ENCODE data around the gene NLRC5. TPM values are rescaled to one million over a fixed set of nuclear protein-coding genes. Genes with fewer than 3 reads are reported as not detected.

NLRC5 gene
- total RNA-seq, 1 experiment from 2014 or later = 1.6 TPM

- no peak for TF ChIP-seq CTCF (IDR thresholded peaks at IDR 0.05; ENCODE audit: insufficient read depth in 1 of 2, low read depth in 1 of 2, low read length in 1 of 2, severe bottlenecking in 1 of 2, unreplicated experiment in 1 of 2)
- ChIA-PET POLR2A (no interaction called here), CTCF (interaction anchor here (0.6 kb wide), 1 partner anchor 83 kb away, joined by 3 read pairs; no protein-coding TSS in a partner anchor)
- no peak for DNase-seq
- Mint-ChIP-seq H3K27me3 (ENCODE audit: insufficient read depth, unreplicated experiment) (peaks cover 11% of the 10 kb centered on the region), H3K27ac (ENCODE audit: unreplicated experiment) (no peak overlapping the region), H3K36me3 (ENCODE audit: insufficient read depth, unreplicated experiment) (no peaks in the 10 kb centered on the region), H3K4me3 (ENCODE audit: unreplicated experiment) (no peak overlapping the region), H3K4me1 (ENCODE audit: low read depth, unreplicated experiment) (no peaks in the 10 kb centered on the region), H3K9me3 (ENCODE audit: unreplicated experiment) (no peaks in the 10 kb centered on the region)
- H3K27me3 ChIP-seq (replicated peaks; ENCODE audit: control insufficient read depth, insufficient read depth, low read length) = no peaks in the 10 kb centered on the region
- intact Hi-C loops (cut with micrococcal nuclease; ENCODE audit: unreplicated experiment) = no loop called here
- H3K4me1 ChIP-seq = no peaks in the 10 kb centered on the region
- H3K4me3 ChIP-seq (ENCODE audit: low read depth, low read length) = no peak overlapping the region
- BruUV-seq (replicated peaks) = no TSS peak
- H3K9me3 ChIP-seq = no peaks in the 10 kb centered on the region
- H3K36me3 ChIP-seq (ENCODE audit: control insufficient read depth, insufficient read depth, low read length) = no peaks in the 10 kb centered on the region
These were observed 62.4 kb downstream of the NLRC5 start for GRCh38 chr16:57051696-57052228.

- Histone ChIP-seq H3K4me1 (no peaks in the 10 kb centered on the region), H3K36me3 (ENCODE audit: control insufficient read depth, insufficient read depth, low read length) (no peaks in the 10 kb centered on the region), H3K27me3 (replicated peaks; ENCODE audit: control insufficient read depth, insufficient read depth, low read length) (no peaks in the 10 kb centered on the region), H3K4me3 (ENCODE audit: low read depth, low read length) (no peak overlapping the region), H3K9me3 (no peaks in the 10 kb centered on the region)
- no peak for TF ChIP-seq CTCF (IDR thresholded peaks at IDR 0.05; ENCODE audit: insufficient read depth in 1 of 2, low read depth in 1 of 2, low read length in 1 of 2, severe bottlenecking in 1 of 2, unreplicated experiment in 1 of 2)
- Mint-ChIP-seq H3K27me3 (ENCODE audit: insufficient read depth, unreplicated experiment) (peaks cover 15% of the 10 kb centered on the region), H3K9me3 (ENCODE audit: unreplicated experiment) (no peaks in the 10 kb centered on the region), H3K36me3 (ENCODE audit: insufficient read depth, unreplicated experiment) (no peaks in the 10 kb centered on the region), H3K27ac (ENCODE audit: unreplicated experiment) (no peak overlapping the region), H3K4me3 (ENCODE audit: unreplicated experiment) (no peak overlapping the region), H3K4me1 (ENCODE audit: low read depth, unreplicated experiment) (no peaks in the 10 kb centered on the region)
- CTCF ChIA-PET = interaction anchor here (0.6 to 1.0 kb wide), 2 partner anchors 44 to 410 kb away, joined by 3 read pairs; no protein-coding TSS in a partner anchor
- POLR2A ChIA-PET = no interaction called here
- no TSS peak for BruUV-seq (replicated peaks)
- intact Hi-C loops (cut with micrococcal nuclease; ENCODE audit: unreplicated experiment) = no loop called here
- DNase-seq = no peak
These were observed 63.8 kb downstream of the NLRC5 start for GRCh38 chr16:57053206-57053605.

GRCh38 chr16:57054338-57054737 lies 65.0 kb downstream of the NLRC5 start:
- H3K27ac Mint-ChIP-seq (ENCODE audit: unreplicated experiment) = no peak overlapping the region
- no peak overlapping the region for H3K4me3 Mint-ChIP-seq (ENCODE audit: unreplicated experiment)
- H3K4me1 ChIP-seq = no peaks in the 10 kb centered on the region
- H3K9me3 ChIP-seq = no peaks in the 10 kb centered on the region
- H3K36me3 ChIP-seq (ENCODE audit: control insufficient read depth, insufficient read depth, low read length) = no peaks in the 10 kb centered on the region
- no peaks in the 10 kb centered on the region for H3K27me3 ChIP-seq (replicated peaks; ENCODE audit: control insufficient read depth, insufficient read depth, low read length)
- intact Hi-C loops (cut with micrococcal nuclease; ENCODE audit: unreplicated experiment) = no loop called here
- no peak for TF ChIP-seq CTCF (IDR thresholded peaks at IDR 0.05; ENCODE audit: insufficient read depth in 1 of 2, low read depth in 1 of 2, low read length in 1 of 2, severe bottlenecking in 1 of 2, unreplicated experiment in 1 of 2)
- ChIA-PET CTCF (no interaction called here), POLR2A (no interaction called here)
- DNase-seq = no peak
- BruUV-seq (replicated peaks) = no TSS peak
- no peaks in the 10 kb centered on the region for H3K9me3 Mint-ChIP-seq (ENCODE audit: unreplicated experiment)
- H3K27me3 Mint-ChIP-seq (ENCODE audit: insufficient read depth, unreplicated experiment) = peaks cover 15% of the 10 kb centered on the region
- H3K4me3 ChIP-seq (ENCODE audit: low read depth, low read length) = no peak overlapping the region
- H3K36me3 Mint-ChIP-seq (ENCODE audit: insufficient read depth, unreplicated experiment) = no peaks in the 10 kb centered on the region
- no peaks in the 10 kb centered on the region for H3K4me1 Mint-ChIP-seq (ENCODE audit: low read depth, unreplicated experiment)
